Measurements from ENCODE around the gene STAM. TPM values are rescaled to one million over a fixed set of nuclear protein-coding genes. Genes with fewer than 3 reads are reported as not detected.
A peak's percentile ranks its signal among the peaks of the same experiment; 100 is the strongest.

The STAM gene
- total and polyA plus RNA-seq, 2 donors (not counting 3 experiments of a cell fraction or from before 2014, with no cell fraction given) = 17.7 to 20.0 TPM

GRCh38 chr10:17693009-17693408, 49.1 kb downstream of the STAM start:
- no peaks in the 10 kb centered on the region for H3K9me3 ChIP-seq (replicated peaks; ENCODE audit: control insufficient read depth, insufficient read depth, low read length)
- ChIA-PET POLR2A (no interaction called here), CTCF (interaction anchor here (0.7 kb wide), 1 partner anchor 77 kb away, joined by 3 read pairs; no protein-coding TSS in a partner anchor)
- H3K9me1 ChIP-seq (replicated peaks; ENCODE audit: control insufficient read depth, extremely low read depth, insufficient read depth, low read length) = no peaks in the 10 kb centered on the region
- no peak overlapping the region for H3K27ac ChIP-seq (ENCODE audit: insufficient read depth, low read depth, low read length)
- DNase-seq (ENCODE audit: low read depth, low spot score) (peak; percentile 13), FAIRE-seq (no peak)
- no TSS peak for BruUV-seq (replicated peaks)
- H3K9ac ChIP-seq (replicated peaks; ENCODE audit: extremely low read depth, insufficient read depth, low read length) = no peak overlapping the region
- dilution Hi-C loops (cut with MboI; ENCODE audit: extremely low pct_ligation_motif_present, low sequenced_read_pairs) = no loop called here
- intact Hi-C loops (cut with micrococcal nuclease) = no loop called here
- peaks cover 0 to 2% of the 10 kb centered on the region in 2 experiments for H3K36me3 ChIP-seq (ENCODE audit: control insufficient read depth in 2 of 2, extremely low read depth in 1 of 2, insufficient read depth in 2 of 2, low read length in 2 of 2)
- no peak overlapping the region for H3K4me2 ChIP-seq (ENCODE audit: insufficient read depth, low read length)
- H4K20me1 ChIP-seq (replicated peaks; ENCODE audit: control insufficient read depth, extremely low read depth, insufficient read depth, low read length) = no peaks in the 10 kb centered on the region
- H3K79me2 ChIP-seq (ENCODE audit: control insufficient read depth, insufficient read depth, low read length) = no peaks in the 10 kb centered on the region
- no peak overlapping the region for H2AFZ ChIP-seq (ENCODE audit: low read depth, low read length)
- no peaks in the 10 kb centered on the region for H3K27me3 ChIP-seq (ENCODE audit: control insufficient read depth in 2 of 2, insufficient read depth in 2 of 2, low read length in 2 of 2)
- H3K4me1 ChIP-seq (ENCODE audit: control insufficient read depth, extremely low read depth, insufficient read depth, low read length) = no peaks in the 10 kb centered on the region
- TF ChIP-seq JUN (IDR thresholded peaks at IDR 0.05; ENCODE audit: borderline replicate concordance, insufficient read depth, insufficient read length, low read depth) (no peak), EZH2 (IDR thresholded peaks at IDR 0.05; ENCODE audit: borderline replicate concordance, low read depth, low read length, severe bottlenecking) (no peak), CTCF (IDR thresholded peaks at IDR 0.05; ENCODE audit: extremely low read depth in 1 of 2, insufficient read depth in 1 of 2, low read depth in 1 of 2, low read length in 2 of 2) (no peak), MYC (IDR thresholded peaks at IDR 0.05; ENCODE audit: low read depth, low read length) (no peak), POLR2A (IDR thresholded peaks at IDR 0.05; ENCODE audit: low read depth, low read length) (no peak), FOS (IDR thresholded peaks at IDR 0.05; ENCODE audit: borderline replicate concordance, insufficient read depth, low read length) (no peak)
- no peak overlapping the region for H3K4me3 ChIP-seq (replicated peaks in 1 of 3; ENCODE audit: insufficient read depth in 1 of 3, low read depth in 1 of 3, low read length in 3 of 3)

- FAIRE-seq = no peak
- DNase-seq (ENCODE audit: low read depth, low spot score) = no peak
- Histone ChIP-seq H3K36me3 (ENCODE audit: control insufficient read depth in 2 of 2, extremely low read depth in 1 of 2, insufficient read depth in 2 of 2, low read length in 2 of 2) (no peaks in the 10 kb centered on the region), H3K9ac (replicated peaks; ENCODE audit: extremely low read depth, insufficient read depth, low read length) (no peak overlapping the region), H3K27ac (ENCODE audit: insufficient read depth, low read depth, low read length) (no peak overlapping the region), H3K4me2 (ENCODE audit: insufficient read depth, low read length) (no peak overlapping the region), H3K79me2 (ENCODE audit: control insufficient read depth, insufficient read depth, low read length) (no peaks in the 10 kb centered on the region), H3K4me1 (ENCODE audit: control insufficient read depth, extremely low read depth, insufficient read depth, low read length) (no peaks in the 10 kb centered on the region), H3K9me1 (replicated peaks; ENCODE audit: control insufficient read depth, extremely low read depth, insufficient read depth, low read length) (no peaks in the 10 kb centered on the region), H4K20me1 (replicated peaks; ENCODE audit: control insufficient read depth, extremely low read depth, insufficient read depth, low read length) (no peaks in the 10 kb centered on the region), H2AFZ (ENCODE audit: low read depth, low read length) (no peak overlapping the region), H3K9me3 (replicated peaks; ENCODE audit: control insufficient read depth, insufficient read depth, low read length) (no peaks in the 10 kb centered on the region), H3K27me3 (ENCODE audit: control insufficient read depth in 2 of 2, insufficient read depth in 2 of 2, low read length in 2 of 2) (no peaks in the 10 kb centered on the region), H3K4me3 (replicated peaks in 1 of 3; ENCODE audit: insufficient read depth in 1 of 3, low read depth in 1 of 3, low read length in 3 of 3) (no peak overlapping the region)
- no TSS peak for BruUV-seq (replicated peaks)
- ChIA-PET POLR2A (no interaction called here), CTCF (interaction anchor here (0.9 to 2.8 kb wide), 3 partner anchors 8 to 27 kb away, joined by 3 to 11 read pairs (median 3); no protein-coding TSS in a partner anchor)
- no peak for TF ChIP-seq POLR2A (IDR thresholded peaks at IDR 0.05; ENCODE audit: low read depth, low read length)
- no peak for TF ChIP-seq JUN (IDR thresholded peaks at IDR 0.05; ENCODE audit: borderline replicate concordance, insufficient read depth, insufficient read length, low read depth)
- no peak for TF ChIP-seq MAX (IDR thresholded peaks at IDR 0.05; ENCODE audit: insufficient read depth, insufficient read length)
- no peak for TF ChIP-seq POLR2AphosphoS5 (IDR thresholded peaks at IDR 0.05; ENCODE audit: insufficient read depth, low read depth, low read length)
- TF ChIP-seq CTCF (IDR thresholded peaks at IDR 0.05; ENCODE audit: extremely low read depth in 1 of 2, insufficient read depth in 1 of 2, low read depth in 1 of 2, low read length in 2 of 2) = no peak
- TF ChIP-seq EZH2 (IDR thresholded peaks at IDR 0.05; ENCODE audit: borderline replicate concordance, low read depth, low read length, severe bottlenecking) = no peak
- TF ChIP-seq MYC (IDR thresholded peaks at IDR 0.05; ENCODE audit: low read depth, low read length) = no peak
- TF ChIP-seq GATA2 (IDR thresholded peaks at IDR 0.05; ENCODE audit: insufficient read depth, insufficient read length, low read depth, low read length) = no peak
- no peak for TF ChIP-seq FOS (IDR thresholded peaks at IDR 0.05; ENCODE audit: borderline replicate concordance, insufficient read depth, low read length)
- dilution Hi-C loops (cut with MboI; ENCODE audit: extremely low pct_ligation_motif_present, low sequenced_read_pairs) = no loop called here
- intact Hi-C loops (cut with micrococcal nuclease) = no loop called here
Measured at GRCh38 chr10:17698696-17699095, 54.7 kb downstream of the STAM start.
